Measurements from ENCODE around the gene HCFC1.

GRCh38 chrX:153958605-153959004, 13.0 kb downstream of the HCFC1 start:
- TF ChIP-seq CTCF (IDR thresholded peaks at IDR 0.05) (no peak), POLR2A (IDR thresholded peaks at IDR 0.05) (no peak), EP300 (IDR thresholded peaks at IDR 0.05) (no peak)

Measured in ovary (tissue), 3 donors.